H7 (cell line): ENCODE results near the gene OST4. TPM values are rescaled to one million over a fixed set of nuclear protein-coding genes. Genes with fewer than 3 reads are reported as not detected.

Experiments
- DNase-seq: peaks from one replicate; pipeline ENCODE4 v3.0.0; 2012
- H3K27me3 ChIP-seq: 2 replicates; pipeline ENCODE4 v1.6.0; 2011; ENCODE audit warnings: mild to moderate bottlenecking, low read length; ENCODE audit not compliant: control insufficient read depth, insufficient read depth
- H3K36me3 ChIP-seq: replicated peaks from 2 replicates; pipeline ENCODE4 v1.5.1; 2011; ENCODE audit warnings: low read length; ENCODE audit not compliant: control insufficient read depth, insufficient read depth
- H3K4me3 ChIP-seq: 2 replicates; pipeline ENCODE4 v1.5.1; 2011; ENCODE audit warnings: low read depth, mild to moderate bottlenecking, control low read depth, low read length, moderate library complexity; ENCODE audit not compliant: insufficient read depth
- total RNA-seq: library from RNA; depleted of rRNA; stranded (reverse); fragments of >200 nt; shearing (Covaris generic); gene quantifications from 2 replicates; pipeline ENCODE4 v1.2.3, GENCODE V29; 2014

Gene OST4
- total RNA-seq, 1 experiment from 2014 or later, result 228 TPM

DNA sequence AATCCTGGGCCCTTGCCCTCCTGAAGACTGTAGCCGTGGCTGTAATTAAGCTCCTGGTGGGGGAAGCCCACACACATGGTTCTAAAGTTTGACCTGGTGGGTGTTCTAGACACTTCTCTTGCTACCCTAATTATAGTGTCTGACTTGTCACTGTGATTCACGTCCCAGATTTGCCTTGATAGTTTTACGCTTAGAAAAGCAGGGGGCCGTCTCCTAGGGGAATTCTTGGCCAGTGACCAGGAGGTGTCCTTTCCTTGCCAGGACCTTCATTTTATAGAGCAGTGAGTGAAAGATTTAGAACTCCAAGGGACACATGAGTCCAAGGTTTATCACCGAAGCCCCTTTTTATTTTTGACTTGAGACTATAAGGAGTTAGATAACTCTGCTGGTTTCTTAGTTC, 29.7 kb downstream of the OST4 start:
- no peaks in the 10 kb centered on the region for H3K27me3 ChIP-seq
- H3K4me3 ChIP-seq, result no peak overlapping the region
- no peak for DNase-seq
- peaks cover 45% of the 10 kb centered on the region for H3K36me3 ChIP-seq

DNA sequence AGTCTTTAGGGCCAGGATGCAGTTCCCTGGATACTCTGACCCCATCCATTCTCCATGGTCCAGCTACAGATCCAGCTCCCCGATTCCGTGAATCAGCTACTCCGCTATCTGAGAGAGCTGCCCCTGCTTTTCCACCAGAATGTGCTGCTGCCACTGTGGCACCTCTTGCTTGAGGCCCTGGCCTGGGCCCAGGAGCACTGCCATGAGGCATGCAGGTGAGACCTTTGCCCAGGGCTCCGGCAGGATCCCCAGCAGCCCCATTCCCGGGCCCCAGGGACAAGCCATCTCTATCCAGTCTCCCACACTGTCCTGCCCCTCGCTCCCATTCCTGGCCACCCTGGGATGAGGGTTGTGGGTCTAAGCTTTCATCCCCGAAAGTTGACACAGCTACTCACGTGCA, 31.2 kb downstream of the OST4 start:
- no peak for DNase-seq
- no peak overlapping the region for H3K4me3 ChIP-seq

DNA sequence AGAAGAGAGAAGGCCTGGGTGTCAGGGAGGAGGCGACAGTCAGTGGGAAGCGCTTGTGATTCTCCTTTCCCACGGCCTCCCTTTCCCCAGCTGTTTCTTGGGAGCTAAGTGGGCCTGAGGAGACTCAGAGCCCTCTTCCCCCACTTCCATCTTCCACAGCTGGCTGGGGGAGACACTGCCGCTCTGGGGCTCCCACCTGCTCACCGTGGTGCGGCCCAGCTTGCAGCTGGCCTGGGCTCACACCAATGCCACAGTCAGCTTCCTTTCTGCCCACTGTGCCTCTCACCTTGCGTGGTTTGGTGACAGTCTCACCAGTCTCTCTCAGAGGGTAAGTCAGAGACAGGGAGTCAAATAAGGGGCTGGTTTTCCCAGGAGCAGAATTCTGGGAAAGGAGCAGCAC, 31.6 kb downstream of the OST4 start:
- Histone ChIP-seq H3K27me3 (no peaks in the 10 kb centered on the region), H3K4me3 (no peak overlapping the region), H3K36me3 (peaks cover 61% of the 10 kb centered on the region)
- DNase-seq, result no peak

More for the DNA sequence above, 31.2 kb downstream of the OST4 start:
- H3K36me3 ChIP-seq, result peaks cover 57% of the 10 kb centered on the region
- no peaks in the 10 kb centered on the region for H3K27me3 ChIP-seq

DNA sequence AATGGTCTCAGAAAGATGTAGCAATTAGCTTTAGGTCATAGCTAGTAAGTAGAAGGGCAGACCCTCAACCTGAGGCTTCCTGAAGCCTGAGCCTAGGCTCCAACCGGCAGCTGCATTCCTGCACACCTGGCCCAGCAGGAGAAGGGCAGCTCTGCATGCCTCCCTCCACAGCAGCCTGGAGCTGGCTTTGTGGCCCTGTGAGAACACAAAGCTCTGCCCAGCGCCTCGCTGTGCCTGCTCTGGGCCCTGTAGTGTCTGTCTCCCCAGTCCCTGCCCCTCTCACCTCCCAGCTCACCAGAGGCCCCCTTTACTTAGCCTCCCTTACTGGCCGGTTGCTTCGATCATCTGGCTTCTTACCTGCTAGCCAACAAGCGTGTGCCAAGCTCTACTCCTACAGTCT, 32.0 kb downstream of the OST4 start:
- no peak for DNase-seq
- Histone ChIP-seq H3K4me3 (no peak overlapping the region), H3K27me3 (no peaks in the 10 kb centered on the region), H3K36me3 (peaks cover 62% of the 10 kb centered on the region)

DNA sequence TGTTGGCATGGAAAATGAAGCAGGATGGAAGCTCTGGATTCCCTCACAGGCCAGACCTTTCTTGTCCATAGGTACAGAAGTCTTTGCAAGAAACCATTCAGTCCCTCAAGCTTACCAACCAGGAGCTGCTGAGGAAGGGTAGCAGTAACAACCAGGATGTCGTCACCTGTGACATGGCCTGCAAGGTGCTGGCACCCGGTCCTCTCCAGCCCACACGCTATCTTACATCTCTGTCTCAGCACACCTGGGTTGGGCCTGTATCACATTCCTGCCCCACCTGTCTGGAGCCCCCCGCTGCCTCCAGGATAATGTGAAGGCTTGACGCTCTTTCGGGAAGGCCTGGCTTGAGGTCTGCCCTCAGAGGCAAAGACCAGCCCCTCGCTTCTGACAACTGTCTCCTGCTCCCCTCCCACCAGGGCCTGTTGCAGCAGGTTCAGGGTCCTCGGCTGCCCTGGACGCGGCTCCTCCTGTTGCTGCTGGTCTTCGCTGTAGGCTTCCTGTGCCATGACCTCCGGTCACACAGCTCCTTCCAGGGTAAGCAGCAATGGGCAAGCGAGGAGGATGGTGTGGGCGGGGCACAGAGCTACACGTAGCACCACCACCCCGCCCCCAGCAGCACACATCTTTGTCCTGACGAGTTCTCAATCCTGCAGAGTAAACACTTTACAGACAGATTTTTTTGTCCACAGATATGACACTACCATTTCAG, 32.7 kb downstream of the OST4 start:
- Histone ChIP-seq H3K27me3 (no peaks in the 10 kb centered on the region), H3K36me3 (peaks cover 62% of the 10 kb centered on the region), H3K4me3 (no peak overlapping the region)
- no peak for DNase-seq

DNA sequence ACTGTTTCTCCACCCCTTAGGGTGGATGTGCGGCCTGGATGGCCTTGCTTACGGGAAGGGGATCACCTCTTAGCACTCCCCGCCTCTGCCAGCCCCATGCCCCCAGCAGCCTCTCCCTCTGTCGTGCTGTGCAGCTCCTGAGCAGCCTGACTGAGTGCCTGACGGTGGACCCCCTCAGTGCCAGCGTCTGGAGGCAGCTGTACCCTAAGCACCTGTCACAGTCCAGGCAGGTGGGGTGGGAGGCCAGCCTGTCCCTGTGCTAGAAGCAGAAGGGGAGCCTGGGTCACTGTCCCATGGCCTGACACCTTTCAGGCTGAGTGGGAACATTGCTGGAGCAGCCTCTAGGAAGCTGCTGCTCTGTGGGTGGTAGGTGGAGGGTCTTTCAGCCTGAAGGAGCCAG, 33.4 kb downstream of the OST4 start:
- Histone ChIP-seq H3K27me3 (no peaks in the 10 kb centered on the region), H3K4me3 (no peak overlapping the region), H3K36me3 (peaks cover 62% of the 10 kb centered on the region)
- no peak for DNase-seq

DNA sequence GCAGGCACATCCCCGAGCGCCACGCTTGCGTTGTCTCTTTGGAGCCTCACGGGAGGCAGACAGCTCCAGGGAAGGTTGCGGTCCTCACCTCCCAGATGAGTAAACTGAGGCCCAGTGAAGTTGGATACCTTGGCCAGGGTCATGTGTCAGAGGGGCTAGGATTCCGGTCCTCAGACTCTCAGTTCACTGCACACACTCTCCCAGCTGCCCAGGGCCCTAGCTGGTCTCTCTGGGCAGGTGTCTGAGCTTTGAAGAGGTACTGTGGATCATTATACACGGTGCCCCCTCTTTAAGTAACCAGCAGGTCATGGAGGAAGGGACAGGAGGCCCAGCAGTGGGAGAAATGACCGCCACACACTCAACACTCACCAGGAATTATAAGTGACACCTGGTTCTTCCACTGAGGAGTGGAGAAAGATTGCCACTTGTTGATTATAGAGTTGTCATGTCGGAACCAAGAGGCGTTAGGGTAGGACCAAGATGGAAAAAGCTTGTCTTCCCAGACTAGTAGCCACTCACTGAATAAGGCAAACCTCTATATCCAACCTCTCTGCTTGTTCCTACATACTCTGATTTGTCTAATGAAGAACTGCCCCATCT, 38.1 kb downstream of the OST4 start:
- Histone ChIP-seq H3K36me3 (peaks cover 33% of the 10 kb centered on the region), H3K27me3 (no peaks in the 10 kb centered on the region), H3K4me3 (peak overlapping the region; percentile 96)
- no peak for DNase-seq

DNA sequence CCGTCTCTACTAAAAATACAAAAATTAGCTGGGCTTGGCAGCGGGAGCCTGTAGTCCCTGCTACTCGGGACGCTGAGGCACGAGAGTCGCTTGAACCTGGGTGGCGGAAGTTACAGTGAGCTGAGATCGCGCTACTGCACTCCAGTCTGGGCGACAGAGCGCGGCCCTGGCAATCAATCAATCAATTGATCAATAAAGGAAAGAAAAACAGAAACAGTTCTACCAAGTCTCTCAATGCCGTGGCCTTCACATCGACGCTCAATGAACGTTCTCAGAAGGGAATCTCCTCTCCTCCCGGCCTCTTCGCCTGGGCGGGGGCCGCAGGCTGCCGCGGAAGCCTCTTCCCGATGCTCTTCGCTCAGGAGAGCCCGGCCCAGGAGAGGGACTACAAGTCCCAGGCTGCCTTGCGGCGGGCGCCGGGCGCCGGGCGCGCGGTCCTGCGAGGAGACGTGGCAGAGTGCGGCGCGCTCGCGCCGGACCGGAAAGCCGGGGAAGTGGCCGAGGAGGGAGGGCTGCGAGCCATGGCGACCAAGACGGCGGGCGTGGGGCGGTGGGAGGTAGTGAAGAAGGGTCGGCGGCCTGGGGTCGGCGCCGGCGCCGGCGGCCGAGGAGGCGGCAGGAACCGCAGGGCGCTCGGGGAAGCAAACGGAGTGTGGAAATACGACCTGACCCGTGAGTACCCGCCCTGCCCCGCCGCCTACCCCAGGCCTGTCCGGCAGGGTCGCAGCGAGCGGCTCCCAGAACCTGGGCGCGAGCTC, 38.8 kb downstream of the OST4 start, which contains the start of gene TMEM214:
Gene TMEM214 (plus strand): TSS at position 471 of the 758 bp plus-strand sequence. CDS start 51 bp downstream, at position 522.
- Histone ChIP-seq H3K27me3 (no peaks in the 10 kb centered on the region), H3K4me3 (peak within 1 kb of the TSS; percentile 96), H3K36me3 (peaks cover 27% of the 10 kb centered on the region)
- peak; percentile 97 for DNase-seq

DNA sequence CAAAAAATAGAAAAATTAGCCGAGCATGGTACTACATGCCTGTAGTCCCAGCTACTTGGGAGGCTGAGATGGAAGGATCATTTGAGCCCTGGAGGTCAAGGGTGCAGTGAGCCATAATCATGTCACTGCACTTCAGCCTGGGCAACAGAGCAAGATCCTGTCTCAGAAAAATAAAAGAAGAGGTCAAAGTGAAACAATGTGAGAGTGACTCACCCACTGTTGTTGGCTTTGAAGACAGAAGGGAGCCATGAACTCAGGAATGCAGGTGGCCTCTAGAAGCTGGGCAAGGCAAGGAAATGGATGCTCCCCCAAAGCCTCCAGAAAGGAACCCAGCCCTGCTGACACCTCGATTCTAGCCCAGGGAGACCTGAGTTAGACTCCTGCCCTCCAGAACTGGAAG, 42.4 kb downstream of the OST4 start:
- H3K27me3 ChIP-seq, result no peaks in the 10 kb centered on the region
- H3K36me3 ChIP-seq, result no peaks in the 10 kb centered on the region; the same call in 1 of the 2 replicates
- H3K4me3 ChIP-seq, result no peak overlapping the region
- DNase-seq, result no peak

DNA sequence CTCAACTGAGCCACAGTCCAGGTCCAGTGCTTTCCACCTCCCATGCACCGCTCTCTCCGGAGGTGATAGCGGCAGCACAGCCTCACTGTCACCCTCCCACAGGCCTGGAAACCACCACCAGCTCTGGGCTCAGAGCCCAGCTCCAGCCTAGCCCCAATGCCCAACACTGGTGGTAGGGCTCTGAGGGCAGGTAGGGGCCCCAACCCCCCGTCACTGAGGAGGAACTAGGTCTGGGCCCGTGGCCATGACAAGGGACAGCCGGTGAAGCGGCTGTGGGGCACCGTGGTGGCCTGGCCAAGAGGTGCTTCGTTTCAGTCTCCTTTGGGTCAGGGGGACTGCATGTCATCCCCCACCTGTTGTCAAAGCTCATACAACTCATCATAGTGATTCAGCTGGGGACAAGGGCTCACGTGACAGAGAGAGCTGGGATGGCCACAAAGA, 44.2 kb downstream of the OST4 start:
- no peaks in the 10 kb centered on the region; the same call in 1 of the 2 replicates for H3K36me3 ChIP-seq
- no peak for DNase-seq
- no peak overlapping the region for H3K4me3 ChIP-seq
- H3K27me3 ChIP-seq, result no peaks in the 10 kb centered on the region

DNA sequence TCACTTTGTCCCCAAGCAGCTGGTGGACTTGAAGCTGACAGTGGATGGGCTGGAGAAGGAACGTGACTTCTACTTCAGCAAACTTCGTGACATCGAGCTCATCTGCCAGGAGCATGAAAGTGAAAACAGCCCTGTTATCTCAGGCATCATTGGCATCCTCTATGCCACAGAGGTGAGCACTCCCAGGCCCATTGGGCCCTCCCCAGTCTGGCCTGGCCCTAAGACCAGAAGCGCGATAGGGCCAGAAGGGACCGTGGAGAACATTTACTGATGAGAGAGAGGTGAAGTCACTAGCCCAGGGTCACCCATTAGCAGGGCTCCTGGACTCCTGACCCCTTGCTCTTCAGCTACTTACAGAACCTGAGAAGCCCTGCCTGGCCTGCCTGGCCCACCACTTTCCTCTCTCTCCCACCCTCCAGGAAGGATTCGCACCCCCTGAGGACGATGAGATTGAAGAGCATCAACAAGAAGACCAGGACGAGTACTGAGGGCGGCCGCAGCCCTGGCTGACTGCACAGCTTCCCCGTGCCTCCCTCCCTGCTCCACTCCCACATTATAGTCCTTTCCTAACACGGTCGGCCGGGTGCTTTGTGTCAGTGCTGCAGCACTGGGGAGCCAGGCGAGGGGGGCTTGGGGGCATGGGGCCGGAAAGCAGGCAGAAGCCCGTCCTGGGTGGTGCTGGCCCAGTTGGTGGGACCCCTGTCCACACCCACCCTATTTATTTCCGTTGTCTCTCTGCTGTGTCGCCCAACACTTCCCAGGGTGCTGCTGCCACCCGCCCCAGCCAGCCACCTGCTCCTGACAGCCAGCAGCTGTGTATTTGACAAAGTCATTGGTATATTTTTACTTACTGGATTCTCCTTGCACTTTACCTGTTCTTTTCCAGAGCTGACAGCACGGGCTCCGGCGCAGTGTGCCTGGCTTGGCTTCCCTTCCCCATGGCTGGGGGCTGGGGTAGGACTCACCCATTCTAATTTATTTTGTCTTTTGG, 45.3 kb downstream of the OST4 start:
- no peaks in the 10 kb centered on the region; the same call in 1 of the 2 replicates for H3K36me3 ChIP-seq
- H3K27me3 ChIP-seq, result no peaks in the 10 kb centered on the region
- no peak overlapping the region for H3K4me3 ChIP-seq
- no peak for DNase-seq

DNA sequence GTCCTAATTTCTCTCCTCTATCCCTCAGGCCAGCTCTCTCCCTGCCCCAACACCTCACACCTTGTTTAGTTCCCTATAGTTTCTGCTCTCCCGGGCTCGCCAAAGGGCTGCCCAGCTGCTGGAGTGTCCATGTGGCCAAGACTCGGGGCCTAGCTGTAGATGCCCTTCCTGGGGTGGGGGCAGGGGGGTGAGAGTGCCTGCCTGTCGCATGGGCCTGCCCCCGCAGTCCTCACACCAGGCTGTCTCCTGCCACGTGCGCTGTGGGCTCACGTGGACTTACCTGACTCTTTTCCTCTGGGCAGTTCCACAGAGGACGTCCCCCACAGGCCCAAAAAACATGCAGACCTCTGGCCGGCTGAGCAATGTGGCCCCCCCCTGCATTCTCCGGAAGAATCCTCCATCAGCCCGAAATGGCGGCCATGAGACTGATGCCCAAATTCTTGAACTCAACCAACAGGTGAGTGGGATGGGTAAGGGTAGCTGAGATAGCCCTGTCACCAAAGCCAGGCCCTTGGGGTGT, 46.1 kb downstream of the OST4 start:
- H3K27me3 ChIP-seq, result no peaks in the 10 kb centered on the region
- no peak for DNase-seq

DNA sequence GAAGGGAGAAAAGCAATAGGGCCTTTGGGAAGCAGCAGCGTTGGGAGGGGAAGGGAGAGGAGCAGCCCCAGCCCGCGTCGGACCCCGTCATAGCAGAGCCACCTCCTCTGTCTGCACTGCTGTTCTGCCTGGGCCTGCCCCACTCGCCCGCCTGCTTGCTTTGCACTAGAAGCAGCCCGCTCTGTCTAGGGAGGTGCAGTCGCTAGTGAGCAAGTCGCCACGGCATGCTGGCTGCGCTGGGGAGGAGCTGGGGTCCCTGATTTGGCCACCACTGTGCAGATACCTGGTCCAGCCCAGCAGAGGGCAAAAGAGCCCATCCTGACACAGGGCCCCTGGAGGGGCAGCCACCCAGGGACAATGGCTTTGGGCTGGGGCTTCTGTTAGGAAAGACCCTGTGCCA, 46.6 kb downstream of the OST4 start:
- peak; percentile 81 for DNase-seq
- Histone ChIP-seq H3K36me3 (no peaks in the 10 kb centered on the region), H3K27me3 (no peaks in the 10 kb centered on the region), H3K4me3 (no peak overlapping the region)

More for the DNA sequence above, 46.1 kb downstream of the OST4 start:
- Histone ChIP-seq H3K36me3 (no peaks in the 10 kb centered on the region; the same call in 1 of the 2 replicates), H3K4me3 (no peak overlapping the region)

DNA sequence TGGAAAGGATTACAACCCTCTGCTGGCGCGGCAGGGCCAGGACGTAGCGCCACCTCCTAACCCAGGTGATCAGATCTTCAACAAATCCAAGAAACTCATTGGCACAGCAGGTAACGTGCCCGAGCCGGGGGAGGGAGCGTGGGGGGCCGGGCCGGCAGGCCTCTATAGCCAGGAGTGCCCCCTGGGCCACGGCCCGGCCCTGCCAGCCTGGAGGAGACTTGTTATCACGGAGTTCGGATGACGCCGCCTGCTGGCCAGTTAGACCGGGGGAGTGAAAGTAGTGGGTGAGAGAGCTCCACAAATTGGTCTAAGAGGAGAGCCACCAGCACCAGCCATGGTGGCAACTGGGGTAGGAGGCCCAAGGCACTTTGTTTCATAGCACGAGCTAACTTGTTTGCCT, 47.3 kb downstream of the OST4 start:
- no peaks in the 10 kb centered on the region for H3K36me3 ChIP-seq

More for the DNA sequence above, 47.3 kb downstream of the OST4 start:
- Histone ChIP-seq H3K27me3 (no peaks in the 10 kb centered on the region), H3K4me3 (no peak overlapping the region)
- peak; percentile 96 for DNase-seq
